ENCODE measurements around the gene LRRFIP2.

GRCh38 chr3:37115446-37115845, 58.9 kb downstream of the LRRFIP2 start:
- TF ChIP-seq CTCF (conservative IDR thresholded peaks at IDR 0.05) (no peak), ZFX (IDR thresholded peaks at IDR 0.05) (no peak)

Measured in C4-2B (cell line).